CD4-positive, alpha-beta T cell treated with Interferon alpha-2 for 1 hour (primary cell): ENCODE results near the gene SMIM33.
"Not testable (repeated sequence)": the region's sequence is repeated elsewhere in the genome, so short reads cannot be mapped to it uniquely, and the experiment has no call there.

Experiments
- DNase-seq, 2 donors: peaks; one replicate each; pipeline ENCODE4 v3.0.0-alpha.2; 2020 to 2022

SMIM33 gene

GRCh38 chr5:139457653-139458306, 13.0 kb upstream of the SMIM33 start:
- no peak for DNase-seq

GRCh38 chr5:139458580-139459407, 12.0 kb upstream of the SMIM33 start:
- peak; percentile 78 to 85 for DNase-seq

GRCh38 chr5:139459451-139459934, 11.3 kb upstream of the SMIM33 start:
- no peak for DNase-seq

GRCh38 chr5:139460455-139460854, 10.3 kb upstream of the SMIM33 start:
- no peak for DNase-seq

GRCh38 chr5:139461176-139461575, 9.6 kb upstream of the SMIM33 start:
- DNase-seq = no peak

- DNase-seq = no peak
Measured at GRCh38 chr5:139461698-139462097, 9.1 kb upstream of the SMIM33 start.

- no peak for DNase-seq
Measured at GRCh38 chr5:139462586-139463276, 8.1 kb upstream of the SMIM33 start, which contains the start of gene ECSCR. ECSCR (minus strand) TSS chr5:139462743; CDS start chr5:139462670, 73 bp downstream.

GRCh38 chr5:139468421-139468931, 2.3 kb upstream of the SMIM33 start:
- peak in 1 of 2 donors; percentile 50 for DNase-seq

- no peak for DNase-seq
Measured at GRCh38 chr5:139472386-139473030, 1.7 kb downstream of the SMIM33 start.

- no peak for DNase-seq
Measured at GRCh38 chr5:139473105-139473504, 2.3 kb downstream of the SMIM33 start.

GRCh38 chr5:139473565-139473964, 2.8 kb downstream of the SMIM33 start:
- DNase-seq = no peak

GRCh38 chr5:139474890-139475791, 4.3 kb downstream of the SMIM33 start:
- peak; percentile 44 to 54 for DNase-seq

GRCh38 chr5:139475865-139476617, 5.2 kb downstream of the SMIM33 start:
- DNase-seq = no peak

GRCh38 chr5:139478657-139479423, 8.0 kb downstream of the SMIM33 start:
- not testable (repeated sequence) for DNase-seq

GRCh38 chr5:139479729-139480128, 8.9 kb downstream of the SMIM33 start:
- not testable (repeated sequence) for DNase-seq

GRCh38 chr5:139481122-139481533, 10.3 kb downstream of the SMIM33 start:
- peak in 1 of 2 donors; percentile 42 for DNase-seq

GRCh38 chr5:139481580-139482049, 10.8 kb downstream of the SMIM33 start:
- peak; percentile 42 to 53 for DNase-seq

- peak; percentile 84 to 90 for DNase-seq
Measured at GRCh38 chr5:139482050-139482889, 11.5 kb downstream of the SMIM33 start, which contains the start of gene STING1. STING1 (minus strand) TSS chr5:139482758; CDS start chr5:139481704, 1,054 bp downstream.

- DNase-seq = not testable (repeated sequence)
Measured at GRCh38 chr5:139482890-139483208, 12.0 kb downstream of the SMIM33 start.
